OCI-LY1 (cell line): ENCODE data around the gene PLD6.

Source experiments
- CTCF ChIP-seq: fragments of 200-600 bp; sonication (generic), shearing (Covaris generic); IDR thresholded peaks from 2 replicates; pipeline ENCODE4 v1.5.1; 2017; ENCODE audit warnings: mild to moderate bottlenecking, antibody characterized with exemption, low read length, moderate library complexity, mixed read lengths
- EZH2 ChIP-seq: fragments of 200-600 bp; sonication (generic), shearing (Covaris generic); IDR thresholded peaks from 2 replicates; pipeline ENCODE4 v1.8.0; 2017; ENCODE audit warnings: borderline replicate concordance, mixed run types, mild to moderate bottlenecking, antibody characterized with exemption, low read length, moderate library complexity, mixed read lengths

- TF ChIP-seq CTCF (no peak), EZH2 (no peak)
These were observed 50.6 kb downstream of the PLD6 start for GRCh38 chr17:17155568-17155967.
